ENCODE data around the gene RIT1.
A peak's percentile ranks its signal among the peaks of the same experiment; 100 is the strongest.

RIT1 gene

DNA sequence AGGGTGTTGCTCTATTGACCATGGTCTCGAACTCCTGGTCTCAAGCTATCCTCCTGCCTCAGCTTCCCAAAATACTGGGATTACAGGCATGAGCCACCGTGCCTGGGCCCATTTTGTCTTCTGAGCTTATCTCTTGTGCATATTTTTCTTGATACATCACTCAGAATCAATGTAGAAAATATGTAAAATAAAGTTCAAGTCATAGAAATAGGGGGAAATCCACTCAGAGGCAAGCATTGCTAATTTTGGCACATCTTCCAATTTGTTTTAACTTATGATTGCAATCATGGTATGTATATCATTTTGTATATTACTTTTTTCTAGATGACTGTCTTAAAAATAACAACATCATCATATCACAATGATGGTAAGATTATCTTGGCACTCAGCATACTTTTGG lies 21.6 kb downstream of the RIT1 start:
- Histone ChIP-seq H3F3A (ENCODE audit: control insufficient read depth, insufficient read depth) (peaks cover 15% of the 10 kb centered on the region), H3K4me3 (ENCODE audit: low read length) (no peak overlapping the region), H3K9me2 (replicated peaks; ENCODE audit: control insufficient read depth, low read length) (no peaks in the 10 kb centered on the region), H3K27ac (ENCODE audit: low read depth, low read length) (no peak overlapping the region), H3K4me1 (ENCODE audit: control insufficient read depth, low read length) (peaks cover 34% of the 10 kb centered on the region), H3K4me2 (ENCODE audit: low read length) (no peak overlapping the region), H3K79me2 (ENCODE audit: control insufficient read depth, low read length) (0 out of 2 replicates have a peak, but pooled peaks cover 1% of the 10 kb centered on the region), H3K9me3 (ENCODE audit: control insufficient read depth, insufficient read depth, low read length) (no peaks in the 10 kb centered on the region), H3K36me3 (ENCODE audit: control insufficient read depth, low read length) (peaks cover under 1% of the 10 kb centered on the region; the same call in 1 of the 2 replicates), H3K27me3 (ENCODE audit: control insufficient read depth, low read length) (no peaks in the 10 kb centered on the region), H4K20me1 (ENCODE audit: control insufficient read depth, insufficient read depth, low read depth, low read length) (no peaks in the 10 kb centered on the region)
- TF ChIP-seq EZH2phosphoT487 (IDR thresholded peaks at IDR 0.05; ENCODE audit: borderline replicate concordance, low read length), result no peak
- TF ChIP-seq, protein P1, sequence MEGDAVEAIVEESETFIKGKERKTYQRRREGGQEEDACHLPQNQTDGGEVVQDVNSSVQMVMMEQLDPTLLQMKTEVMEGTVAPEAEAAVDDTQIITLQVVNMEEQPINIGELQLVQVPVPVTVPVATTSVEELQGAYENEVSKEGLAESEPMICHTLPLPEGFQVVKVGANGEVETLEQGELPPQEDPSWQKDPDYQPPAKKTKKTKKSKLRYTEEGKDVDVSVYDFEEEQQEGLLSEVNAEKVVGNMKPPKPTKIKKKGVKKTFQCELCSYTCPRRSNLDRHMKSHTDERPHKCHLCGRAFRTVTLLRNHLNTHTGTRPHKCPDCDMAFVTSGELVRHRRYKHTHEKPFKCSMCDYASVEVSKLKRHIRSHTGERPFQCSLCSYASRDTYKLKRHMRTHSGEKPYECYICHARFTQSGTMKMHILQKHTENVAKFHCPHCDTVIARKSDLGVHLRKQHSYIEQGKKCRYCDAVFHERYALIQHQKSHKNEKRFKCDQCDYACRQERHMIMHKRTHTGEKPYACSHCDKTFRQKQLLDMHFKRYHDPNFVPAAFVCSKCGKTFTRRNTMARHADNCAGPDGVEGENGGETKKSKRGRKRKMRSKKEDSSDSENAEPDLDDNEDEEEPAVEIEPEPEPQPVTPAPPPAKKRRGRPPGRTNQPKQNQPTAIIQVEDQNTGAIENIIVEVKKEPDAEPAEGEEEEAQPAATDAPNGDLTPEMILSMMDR (IDR thresholded peaks at IDR 0.05; ENCODE audit: low read depth, low read length, poor library complexity, severe bottlenecking), result no peak

DNA sequence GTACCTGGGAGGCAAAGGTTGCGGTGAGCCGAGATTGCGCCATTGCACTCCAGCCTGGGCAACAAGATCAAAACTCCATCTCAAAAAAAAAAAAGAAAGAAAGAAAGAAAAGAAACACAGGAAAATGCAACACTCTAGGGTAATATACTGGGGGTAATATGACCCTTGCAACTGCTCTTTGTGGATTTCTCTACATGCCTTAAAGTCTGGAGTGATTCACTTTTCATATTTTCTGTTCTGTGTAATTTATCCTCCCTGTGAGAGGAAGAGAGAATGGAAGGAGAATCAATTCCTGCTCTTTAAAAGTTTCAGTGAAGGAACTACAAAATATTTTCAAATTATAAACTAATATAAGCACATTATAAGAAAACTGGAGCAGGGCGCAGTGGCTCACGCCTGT lies 22.7 kb downstream of the RIT1 start:
- Histone ChIP-seq H3K36me3 (ENCODE audit: control insufficient read depth, low read length) (peaks cover 9% of the 10 kb centered on the region; the same call in 1 of the 2 replicates), H4K20me1 (ENCODE audit: control insufficient read depth, insufficient read depth, low read depth, low read length) (no peaks in the 10 kb centered on the region), H3K27ac (ENCODE audit: low read depth, low read length) (no peak overlapping the region), H3K9me3 (ENCODE audit: control insufficient read depth, insufficient read depth, low read length) (no peaks in the 10 kb centered on the region), H3K27me3 (ENCODE audit: control insufficient read depth, low read length) (no peaks in the 10 kb centered on the region), H3K4me3 (ENCODE audit: low read length) (no peak overlapping the region), H3K4me2 (ENCODE audit: low read length) (no peak overlapping the region), H3K4me1 (ENCODE audit: control insufficient read depth, low read length) (peaks cover 39% of the 10 kb centered on the region), H3F3A (ENCODE audit: control insufficient read depth, insufficient read depth) (peaks cover 20% of the 10 kb centered on the region), H3K79me2 (ENCODE audit: control insufficient read depth, low read length) (0 out of 2 replicates have a peak, but pooled peaks cover 6% of the 10 kb centered on the region), H3K9me2 (replicated peaks; ENCODE audit: control insufficient read depth, low read length) (no peaks in the 10 kb centered on the region)
- TF ChIP-seq, protein P1 (IDR thresholded peaks at IDR 0.05; ENCODE audit: low read depth, low read length, poor library complexity, severe bottlenecking), result no peak
- TF ChIP-seq EZH2phosphoT487 (IDR thresholded peaks at IDR 0.05; ENCODE audit: borderline replicate concordance, low read length), result no peak

DNA sequence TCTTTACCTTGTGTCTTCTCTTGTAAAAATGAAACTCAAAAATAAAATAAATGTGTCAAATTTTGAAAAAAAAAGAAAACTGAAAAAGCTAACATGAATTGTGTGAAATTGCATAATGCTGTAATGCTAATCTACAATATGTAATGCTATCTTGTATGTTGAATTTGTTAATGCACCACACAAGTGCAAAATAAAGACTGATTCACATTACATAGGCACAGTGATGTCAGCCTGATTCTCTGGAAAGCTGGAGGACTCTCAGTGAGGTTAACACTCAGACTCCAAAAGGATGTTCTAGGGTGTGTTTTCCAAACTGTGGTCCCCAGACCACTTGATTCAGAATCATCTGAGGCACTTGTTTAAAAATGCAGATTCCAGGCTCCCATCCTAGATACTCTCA lies 26.2 kb downstream of the RIT1 start:
- no peak for TF ChIP-seq EZH2phosphoT487 (IDR thresholded peaks at IDR 0.05; ENCODE audit: borderline replicate concordance, low read length)
- TF ChIP-seq, protein P1 (IDR thresholded peaks at IDR 0.05; ENCODE audit: low read depth, low read length, poor library complexity, severe bottlenecking), result no peak
- Histone ChIP-seq H4K20me1 (ENCODE audit: control insufficient read depth, insufficient read depth, low read depth, low read length) (no peaks in the 10 kb centered on the region), H3K4me3 (ENCODE audit: low read length) (peak overlapping the region; percentile 52), H3K9me2 (replicated peaks; ENCODE audit: control insufficient read depth, low read length) (no peaks in the 10 kb centered on the region), H3K36me3 (ENCODE audit: control insufficient read depth, low read length) (peaks cover 35% of the 10 kb centered on the region), H3K4me2 (ENCODE audit: low read length) (peak overlapping the region; percentile 89), H3K27me3 (ENCODE audit: control insufficient read depth, low read length) (no peaks in the 10 kb centered on the region), H3K9me3 (ENCODE audit: control insufficient read depth, insufficient read depth, low read length) (no peaks in the 10 kb centered on the region), H3F3A (ENCODE audit: control insufficient read depth, insufficient read depth) (peaks cover 23% of the 10 kb centered on the region), H3K27ac (ENCODE audit: low read depth, low read length) (peak overlapping the region; percentile 91), H3K4me1 (ENCODE audit: control insufficient read depth, low read length) (peaks cover 67% of the 10 kb centered on the region), H3K79me2 (ENCODE audit: control insufficient read depth, low read length) (0 out of 2 replicates have a peak, but pooled peaks cover 6% of the 10 kb centered on the region)

Measured in DOHH2 (cell line).